GM19328 (cell line): ENCODE data around the gene TMEM19.

Experiments used
- ATAC-seq: cut with Tn5 transposase; IDR thresholded peaks from one replicate; pipeline ENCODE4 v1.9.1; 2021; ENCODE audit warnings: mild to moderate bottlenecking, moderate library complexity; ENCODE audit not compliant: unreplicated experiment

The TMEM19 gene

GRCh38 chr12:71685914-71686657, at the start of gene TMEM19:
TSS of gene TMEM19 (plus strand) at chr12:71686082. CDS start at chr12:71686681, 599 bp downstream.
- ATAC-seq: peak; percentile 83

GRCh38 chr12:71636704-71637115, 49.2 kb upstream of the TMEM19 start:
- ATAC-seq: no peak

DNA sequence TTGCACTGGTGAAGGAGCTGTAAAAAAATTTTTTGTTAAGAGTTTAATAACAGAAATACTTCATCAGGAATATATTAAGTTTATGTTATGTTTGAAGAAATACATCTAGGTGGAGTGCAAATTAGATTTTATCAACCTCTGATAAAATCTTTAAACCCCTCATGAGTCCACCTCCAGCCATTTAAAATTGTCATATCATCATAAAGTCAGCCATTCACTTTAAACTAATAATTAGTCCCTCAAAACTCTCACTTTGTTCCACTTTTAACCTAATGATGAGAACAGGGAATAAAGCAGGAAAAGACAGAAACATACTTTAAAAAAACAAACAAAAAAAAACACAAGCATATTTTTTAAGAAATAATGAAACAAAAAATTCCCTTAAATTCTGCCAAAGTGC, 47.4 kb upstream of the TMEM19 start:
- no peak for ATAC-seq

GRCh38 chr12:71639341-71639760, 46.5 kb upstream of the TMEM19 start:
- no peak for ATAC-seq

GRCh38 chr12:71640316-71640715, 45.6 kb upstream of the TMEM19 start:
- no peak for ATAC-seq

GRCh38 chr12:71641390-71641789, 44.5 kb upstream of the TMEM19 start:
- ATAC-seq: no peak

DNA sequence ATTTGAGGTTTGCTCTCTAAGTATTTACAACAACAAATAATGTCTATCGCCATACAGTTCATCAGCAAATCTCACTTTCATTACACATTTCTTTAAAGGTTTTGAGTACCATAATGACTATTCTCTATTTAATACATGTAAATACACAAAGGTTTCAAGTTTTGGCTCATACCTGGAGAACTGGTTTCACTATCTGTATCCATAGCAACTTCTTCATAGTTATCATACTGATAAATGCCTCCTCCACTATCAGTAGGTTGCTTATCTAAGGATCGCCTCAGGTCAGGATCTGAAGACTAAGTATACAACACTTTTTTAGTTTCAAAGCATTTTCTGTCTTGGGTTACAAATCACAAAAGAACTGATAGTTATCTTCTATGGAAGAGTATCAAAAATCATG, 43.6 kb upstream of the TMEM19 start:
- no peak for ATAC-seq

DNA sequence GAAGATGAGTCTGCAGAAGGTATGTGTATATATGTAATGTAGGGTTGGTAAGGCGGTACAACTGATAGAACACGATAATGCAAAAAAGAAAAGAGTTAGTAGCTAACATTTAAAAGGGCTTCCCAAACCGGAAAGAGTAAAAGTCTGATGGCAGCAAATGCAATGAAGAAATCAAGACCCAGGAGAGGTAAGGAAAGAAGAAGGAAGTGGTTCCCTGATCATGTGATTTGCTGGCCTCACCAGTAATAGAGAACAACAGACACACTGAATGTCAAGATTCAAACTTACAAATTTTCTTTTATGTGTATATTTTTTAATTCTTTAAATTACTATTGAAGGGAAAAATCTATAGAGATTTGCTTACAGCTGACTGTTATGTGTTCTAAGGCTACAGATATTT, 40.6 kb upstream of the TMEM19 start:
- ATAC-seq: no peak

- no peak for ATAC-seq
Observed at GRCh38 chr12:71646512-71646911, 39.4 kb upstream of the TMEM19 start.

DNA sequence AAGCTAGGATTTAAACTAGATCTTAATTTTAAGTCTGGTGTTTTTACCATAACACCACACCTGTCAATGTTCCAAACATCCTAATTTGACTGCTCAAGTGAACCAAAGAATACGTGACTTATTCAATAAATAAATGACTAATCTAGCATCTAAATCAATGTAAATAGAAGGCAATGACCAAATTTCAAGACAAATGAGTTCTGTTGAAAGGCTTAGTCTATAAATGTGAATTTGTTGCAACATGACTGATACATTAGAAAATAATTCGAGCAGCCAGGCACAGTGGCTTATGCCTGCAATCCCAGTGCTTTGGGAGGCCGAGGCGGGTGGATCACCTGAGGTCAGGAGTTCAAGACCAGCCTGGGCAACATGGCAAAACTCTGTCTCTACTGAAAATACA, 37.3 kb upstream of the TMEM19 start:
- ATAC-seq: no peak

DNA sequence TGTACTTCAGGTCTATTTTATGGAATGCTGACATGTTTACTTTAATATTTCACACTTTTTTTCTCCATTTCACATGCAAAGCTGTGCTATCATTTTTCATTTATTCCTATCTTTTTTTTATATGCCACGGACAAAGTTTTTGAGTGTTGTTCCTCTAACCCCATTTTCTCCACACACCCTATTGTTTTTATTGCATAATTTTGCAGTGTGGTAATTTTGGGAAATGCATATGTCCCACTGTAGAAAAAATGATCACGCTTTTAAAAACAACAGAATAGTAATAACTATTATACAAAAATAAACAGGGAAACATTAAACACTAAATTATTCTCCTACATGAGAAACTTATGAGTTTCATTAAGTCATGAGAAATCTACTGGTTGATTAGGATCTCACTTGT, 36.5 kb upstream of the TMEM19 start:
- no peak for ATAC-seq

- no peak for ATAC-seq
Observed at GRCh38 chr12:71652656-71653055, 33.2 kb upstream of the TMEM19 start.

GRCh38 chr12:71653137-71653536, 32.7 kb upstream of the TMEM19 start:
- no peak for ATAC-seq

DNA sequence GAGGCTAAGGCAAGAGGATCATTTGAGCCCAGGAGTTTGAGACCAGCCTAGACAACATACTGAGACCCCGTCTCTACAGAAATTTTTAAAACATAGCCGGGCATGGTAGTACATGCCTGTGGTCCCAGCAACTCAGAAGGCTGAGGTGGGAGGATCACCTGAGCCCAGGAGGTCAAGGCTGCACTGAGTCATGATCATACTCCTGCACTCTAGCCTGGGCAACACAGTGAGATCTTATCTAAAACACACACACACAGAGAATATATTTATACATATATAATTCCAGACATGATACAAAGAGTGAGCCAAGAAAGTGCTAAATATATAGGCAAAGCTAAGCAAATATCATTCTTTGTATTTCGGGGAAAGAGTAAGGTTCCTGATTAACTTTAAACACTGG, 31.7 kb upstream of the TMEM19 start:
- ATAC-seq: no peak

DNA sequence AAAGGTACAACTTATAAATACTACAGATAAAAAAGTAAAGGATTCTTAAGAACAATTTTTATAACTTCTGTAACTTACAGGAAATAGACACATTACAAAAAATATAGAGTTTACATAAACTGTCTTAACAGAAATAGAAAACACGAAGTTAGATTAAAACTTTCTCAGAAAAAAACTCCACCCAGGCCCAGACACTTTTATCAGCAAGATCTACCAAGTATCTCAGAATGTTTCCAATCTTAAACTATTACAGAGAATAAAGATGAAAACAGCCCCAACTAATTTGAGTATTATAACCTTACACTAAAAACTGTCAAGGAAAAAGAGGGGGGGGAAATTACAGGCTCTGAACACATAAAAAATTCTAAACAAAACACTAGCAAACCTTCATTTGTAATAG, 30.4 kb upstream of the TMEM19 start:
- ATAC-seq: no peak

GRCh38 chr12:71655907-71656306, 30.0 kb upstream of the TMEM19 start:
- no peak for ATAC-seq

- ATAC-seq: no peak
Observed at GRCh38 chr12:71656740-71657139, 29.1 kb upstream of the TMEM19 start.

GRCh38 chr12:71661977-71662530, 23.8 kb upstream of the TMEM19 start:
- no peak for ATAC-seq

- no peak for ATAC-seq
Observed at GRCh38 chr12:71662849-71663560, 22.9 kb upstream of the TMEM19 start.

DNA sequence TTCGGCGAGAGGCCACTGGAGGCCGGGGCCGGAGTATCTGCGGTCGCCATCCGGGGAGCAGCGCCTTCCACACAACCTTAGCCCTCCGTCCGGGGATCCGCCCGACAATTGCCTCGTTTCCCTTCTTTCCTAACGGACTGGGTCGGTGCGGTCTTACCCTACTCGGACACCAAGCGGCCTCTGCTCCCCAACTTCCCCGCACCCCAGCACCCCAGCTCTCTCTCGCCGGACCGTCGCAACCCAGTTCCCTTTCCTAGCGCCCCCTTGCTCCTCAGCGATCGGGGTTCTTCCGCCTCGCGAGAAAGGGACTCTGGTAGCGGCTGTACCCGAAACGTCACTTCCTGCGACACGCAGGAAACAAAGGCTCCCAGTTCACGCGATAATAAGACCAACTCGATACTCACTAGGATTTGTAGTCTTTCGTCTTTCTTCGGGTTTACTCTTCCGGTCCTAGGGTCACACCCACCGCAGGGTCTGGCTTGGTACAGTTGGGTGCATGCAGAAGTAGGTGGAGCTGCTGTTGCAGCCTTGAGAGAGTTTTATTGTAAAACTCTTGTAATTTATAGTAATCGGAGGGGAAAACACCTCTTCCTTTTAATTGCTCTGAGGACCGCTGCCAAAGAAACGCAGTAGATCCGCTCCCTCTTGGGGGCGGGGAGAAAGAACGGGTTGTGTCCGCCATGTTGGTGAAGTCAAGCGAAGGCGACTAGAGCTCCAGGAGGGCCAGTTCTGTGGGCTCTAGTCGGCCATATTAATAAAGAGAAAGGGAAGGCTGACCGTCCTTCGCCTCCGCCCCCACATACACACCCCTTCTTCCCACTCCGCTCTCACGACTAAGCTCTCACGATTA, 22.1 kb upstream of the TMEM19 start, which contains the start of the genes THAP2 and ZFC3H1:
Gene THAP2, plus strand, starts transcription at position 741 of the 850 bp plus-strand sequence. CDS start 209 bp downstream, outside the sequence.
Gene ZFC3H1, minus strand, starts transcription at position 288 of the 850 bp plus-strand sequence. Its CDS starts 238 bp downstream, at position 50.
- ATAC-seq: peak; percentile 94
